ENCODE results near the gene RIC1.
"Not testable (repeated sequence)": the region's sequence is repeated elsewhere in the genome, so short reads cannot be mapped to it uniquely, and the experiment has no call there.

The RIC1 gene

DNA sequence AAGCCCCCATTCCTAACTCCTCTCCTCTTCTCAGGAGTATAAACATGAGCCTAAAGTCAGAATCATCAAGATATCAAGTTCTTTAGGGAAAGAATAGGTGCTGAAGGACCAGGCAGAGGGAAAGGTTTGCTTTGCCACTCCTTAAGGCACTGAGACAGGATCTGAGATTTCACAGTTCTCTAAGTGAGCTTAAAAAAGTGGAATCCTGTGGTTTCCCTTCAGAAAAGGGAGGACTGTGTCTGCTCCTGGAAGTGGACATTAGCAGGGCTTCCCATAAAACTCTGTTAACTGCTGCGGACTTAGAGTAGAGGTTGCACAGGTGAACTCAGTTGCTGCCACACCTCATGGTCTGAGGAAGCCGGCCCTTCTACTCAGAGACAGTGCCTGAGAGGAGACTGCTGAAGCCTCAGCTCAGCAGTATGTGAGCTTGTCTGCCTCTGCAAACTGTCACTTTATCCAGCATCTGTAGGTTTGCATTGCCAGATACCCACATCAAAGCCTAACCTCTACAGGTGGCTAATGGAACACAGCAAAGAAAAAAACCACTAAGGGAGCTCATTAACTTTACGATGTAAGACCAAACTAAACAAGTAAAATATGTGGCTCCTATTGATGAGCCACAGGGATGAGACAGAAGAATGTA is 42.9 kb downstream of the RIC1 start:
- no peak for DNase-seq

DNA sequence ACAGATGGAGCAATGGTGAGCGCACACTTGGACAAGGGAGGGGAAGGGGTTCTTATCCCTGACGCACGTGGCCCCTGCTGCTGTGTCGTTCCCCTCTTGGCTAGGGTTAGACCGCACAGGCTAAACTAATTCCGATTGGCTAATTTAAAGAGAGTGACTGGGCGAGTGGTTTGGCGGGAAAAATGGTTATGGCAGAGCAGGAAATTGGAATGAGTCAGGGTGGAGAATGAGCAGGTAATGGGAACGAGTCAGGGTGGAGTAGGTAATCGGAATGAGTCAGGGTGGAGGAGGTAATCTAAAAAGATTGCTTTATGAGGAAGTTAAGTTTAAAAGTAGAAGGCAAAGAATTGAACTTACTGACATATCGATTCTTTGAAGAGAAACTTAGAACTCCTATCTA is 46.1 kb downstream of the RIC1 start:
- not testable (repeated sequence) for DNase-seq

DNA sequence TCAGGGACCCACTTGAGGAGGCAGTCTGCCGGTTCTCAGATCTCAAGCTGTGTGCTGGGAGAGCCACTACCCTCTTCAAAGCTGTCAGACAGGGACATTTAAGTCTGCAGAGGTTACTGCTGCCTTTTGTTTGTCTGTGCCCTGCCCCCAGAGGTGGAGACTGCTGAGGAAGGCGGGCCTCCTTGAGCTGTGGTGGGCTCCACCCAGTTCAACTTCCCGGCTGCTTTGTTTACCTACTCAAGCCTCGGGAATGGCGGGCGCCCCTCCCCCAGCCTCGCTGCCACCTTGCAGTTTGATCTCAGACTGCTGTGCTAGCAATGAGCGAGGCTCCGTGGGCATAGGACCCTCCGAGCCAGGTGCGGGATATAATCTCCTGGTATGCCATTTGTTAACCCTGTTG is 54.7 kb downstream of the RIC1 start:
- not testable (repeated sequence) for DNase-seq

DNA sequence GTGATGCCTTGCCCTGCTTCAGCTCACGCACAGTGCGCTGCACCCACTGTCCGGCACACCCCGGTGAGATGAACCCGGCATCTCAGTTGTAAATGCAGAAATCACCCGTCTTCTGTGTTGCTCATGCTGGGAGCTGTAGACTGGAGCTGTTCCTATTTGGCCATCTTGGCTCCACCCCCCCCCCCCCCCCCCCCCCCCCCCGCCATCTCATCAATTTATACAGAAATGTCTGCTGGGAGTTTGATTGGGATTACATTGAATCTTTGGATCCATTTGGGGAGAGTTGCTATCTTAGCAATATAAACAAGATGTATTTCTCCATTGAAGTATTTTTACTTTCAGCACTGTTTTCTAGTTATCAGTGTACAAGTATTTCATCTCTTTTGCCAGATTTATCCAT is 55.2 kb downstream of the RIC1 start:
- no peak for DNase-seq

DNA sequence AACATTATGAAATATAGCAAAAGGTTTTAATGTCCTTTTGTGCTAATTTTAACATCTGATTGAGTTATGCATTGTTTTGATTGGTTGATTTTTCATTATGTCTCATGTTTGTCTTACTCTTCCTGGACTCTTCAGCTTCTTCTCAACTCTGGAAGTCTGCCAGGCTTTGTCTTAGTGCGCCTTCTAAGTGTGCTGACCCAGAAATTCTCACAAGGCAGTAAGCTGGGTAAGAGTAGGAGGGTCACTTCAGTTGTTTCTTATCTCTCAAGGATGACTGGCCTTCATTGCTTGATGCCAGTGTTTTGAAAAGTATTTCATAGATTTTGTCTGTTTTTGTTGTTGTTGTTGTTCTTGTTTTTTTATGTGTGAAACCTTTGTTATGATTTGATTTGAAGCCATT is 59.2 kb downstream of the RIC1 start:
- DNase-seq = no peak

DNA sequence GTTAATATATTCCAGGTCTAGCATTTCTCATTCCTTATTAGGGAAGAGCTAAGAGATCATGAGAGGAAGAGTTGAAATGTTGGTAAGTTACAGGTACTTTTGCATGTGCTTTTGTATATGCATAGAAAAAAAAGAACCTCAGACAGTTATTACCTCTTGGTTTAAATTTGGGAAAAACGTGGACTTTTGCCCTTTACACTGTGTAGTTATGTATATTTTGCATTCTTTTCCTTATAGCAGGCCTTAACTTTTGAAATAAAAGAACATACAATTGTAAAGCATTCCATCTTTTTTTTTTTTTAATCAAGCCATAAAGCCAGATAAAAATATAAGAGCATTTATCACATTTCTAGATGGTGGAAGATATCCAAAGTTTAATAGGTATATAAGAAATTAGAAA is 61.4 kb downstream of the RIC1 start:
- no peak for DNase-seq

DNA sequence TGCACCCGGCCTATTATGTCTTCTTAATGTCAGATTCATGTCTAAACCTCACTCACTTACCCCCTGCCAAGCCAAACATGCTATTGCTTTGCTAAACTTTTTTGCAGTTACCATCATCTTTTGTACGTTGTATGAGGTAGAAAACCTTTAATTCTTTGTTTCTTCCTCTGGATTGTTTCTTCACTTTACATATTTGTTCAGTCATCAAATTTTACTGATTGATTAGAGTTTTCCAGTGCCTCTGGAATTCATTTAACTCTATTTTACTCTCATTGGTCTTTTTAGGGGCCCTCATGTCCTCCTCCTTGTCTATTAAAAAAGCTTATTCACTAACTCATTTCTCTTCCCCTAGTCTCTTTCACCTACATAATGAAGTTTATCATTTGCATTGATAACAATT is 67.0 kb downstream of the RIC1 start:
- DNase-seq = no peak

DNA sequence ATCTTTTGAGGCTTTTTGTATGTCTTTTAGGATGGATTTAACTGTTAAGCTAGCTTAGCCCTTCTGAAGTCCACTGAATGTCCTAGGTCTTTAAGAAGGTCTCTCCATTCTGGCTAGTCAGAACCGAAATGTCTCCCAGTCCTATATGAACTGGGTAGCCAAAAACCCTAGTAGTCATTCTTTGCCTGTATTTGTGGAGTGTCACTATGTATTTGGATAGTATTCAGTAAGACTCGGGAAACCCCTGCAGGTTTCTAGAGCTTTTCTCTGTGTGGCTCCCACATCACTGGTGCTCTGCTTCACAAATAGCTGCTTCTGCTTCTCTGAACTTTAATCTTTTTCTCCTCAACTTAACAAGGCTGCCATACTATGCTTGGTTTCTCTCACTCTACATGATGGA is 68.0 kb downstream of the RIC1 start:
- DNase-seq = no peak

DNA sequence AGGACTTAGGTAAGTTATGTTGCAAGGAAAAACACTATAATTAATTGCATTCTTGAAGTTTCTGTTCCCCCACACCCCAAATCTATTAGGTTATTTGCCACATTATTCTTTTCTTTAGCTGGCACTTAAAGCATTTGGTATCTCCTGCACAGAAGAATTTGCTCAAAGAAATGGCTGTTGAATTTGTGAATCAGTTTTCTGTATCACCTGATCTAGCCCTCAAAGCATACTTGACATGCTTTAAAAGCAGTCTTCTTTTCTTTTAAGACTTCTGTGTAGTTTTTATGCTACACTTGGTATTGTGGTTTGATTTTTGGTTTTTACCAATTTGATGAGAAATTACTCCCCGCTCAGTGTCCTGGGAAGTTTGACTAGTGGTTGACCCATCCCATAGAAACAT is 69.1 kb downstream of the RIC1 start:
- no peak for DNase-seq

DNA sequence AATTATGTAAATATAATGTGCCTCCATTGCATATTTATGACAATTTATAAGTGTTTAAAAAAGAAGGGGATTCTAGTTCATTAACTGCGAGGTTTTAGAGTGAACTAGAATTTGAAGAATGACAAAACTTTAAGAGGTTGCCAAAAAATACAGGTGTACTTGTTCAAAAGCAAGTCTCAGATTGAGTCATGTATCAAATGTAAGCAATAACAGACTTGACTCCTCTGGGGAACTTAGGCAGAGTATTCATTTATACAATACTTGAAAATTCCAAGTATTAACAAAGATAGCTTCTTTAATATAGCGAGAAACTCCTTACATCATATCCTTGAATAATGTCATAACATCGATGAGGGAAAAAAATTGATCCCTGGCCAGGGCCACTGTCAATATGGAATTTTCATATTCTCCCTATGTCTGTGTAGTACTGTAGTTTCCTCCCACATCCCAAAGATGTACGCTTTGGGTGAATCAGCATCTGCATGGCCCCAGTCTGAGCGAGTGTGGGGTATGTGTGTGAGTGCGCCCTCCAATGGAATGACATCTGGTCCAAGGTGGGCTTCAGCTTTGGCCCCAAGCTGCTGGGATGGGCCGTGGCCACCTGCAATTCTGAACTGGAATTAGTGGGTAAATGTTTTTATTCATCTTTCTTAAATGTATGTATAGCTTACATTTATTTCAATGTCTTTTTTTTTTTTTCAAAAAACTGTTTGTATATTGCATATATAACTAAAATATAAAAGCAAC is 70.1 kb downstream of the RIC1 start:
- DNase-seq = no peak

DNA sequence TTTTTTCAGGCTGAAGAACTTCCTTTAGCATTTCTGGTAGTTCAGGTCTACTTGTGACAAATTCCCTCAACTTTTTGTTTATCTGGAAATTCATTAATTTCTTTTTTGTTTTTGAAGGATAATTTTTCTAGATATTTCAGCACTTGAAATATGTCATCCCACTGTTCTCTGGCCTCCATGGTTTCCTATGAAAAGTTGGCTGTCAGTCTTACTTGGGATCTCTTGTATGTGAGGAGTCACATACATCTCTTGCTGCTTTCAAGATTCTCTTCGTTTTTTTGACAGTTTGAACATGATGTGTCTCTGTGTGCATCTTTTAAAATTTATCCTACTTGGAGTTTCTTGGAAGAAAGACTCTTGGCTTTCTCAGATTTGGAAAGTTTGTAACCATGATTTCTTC is 79.5 kb downstream of the RIC1 start:
- no peak for DNase-seq

DNA sequence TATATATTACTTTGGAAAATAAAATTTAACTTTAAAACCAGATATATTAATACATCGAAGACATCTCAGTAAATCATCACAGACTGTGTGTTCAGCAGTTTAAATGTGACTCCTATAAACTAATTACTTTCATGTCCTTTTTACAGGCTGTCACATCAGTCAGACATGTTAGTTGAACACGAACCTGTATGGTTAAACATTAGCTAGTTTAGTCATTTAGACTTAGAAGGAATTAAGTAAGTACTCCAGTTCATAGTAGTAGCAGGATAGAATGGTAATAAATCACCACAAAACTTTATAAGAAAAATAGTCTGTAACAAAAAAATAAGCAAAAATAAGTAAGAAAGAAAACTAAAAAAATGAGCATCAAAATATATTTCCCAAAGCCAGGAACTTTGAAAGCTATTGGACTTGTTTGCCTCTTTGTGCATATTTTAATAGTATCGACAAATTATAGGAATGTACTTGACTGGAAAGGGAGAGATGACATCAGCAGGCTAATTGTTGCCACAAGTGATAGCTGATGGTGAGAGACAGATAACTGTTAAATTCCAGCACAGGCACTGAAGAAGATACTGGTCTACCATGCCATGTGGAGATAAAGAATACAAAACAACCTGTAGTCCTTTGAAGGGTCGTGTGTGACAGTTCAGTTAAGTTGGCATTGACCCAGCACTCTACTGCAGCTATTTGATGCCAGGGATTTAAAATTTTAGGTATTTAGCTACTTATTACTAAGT is 83.9 kb downstream of the RIC1 start:
- no peak for DNase-seq

DNA sequence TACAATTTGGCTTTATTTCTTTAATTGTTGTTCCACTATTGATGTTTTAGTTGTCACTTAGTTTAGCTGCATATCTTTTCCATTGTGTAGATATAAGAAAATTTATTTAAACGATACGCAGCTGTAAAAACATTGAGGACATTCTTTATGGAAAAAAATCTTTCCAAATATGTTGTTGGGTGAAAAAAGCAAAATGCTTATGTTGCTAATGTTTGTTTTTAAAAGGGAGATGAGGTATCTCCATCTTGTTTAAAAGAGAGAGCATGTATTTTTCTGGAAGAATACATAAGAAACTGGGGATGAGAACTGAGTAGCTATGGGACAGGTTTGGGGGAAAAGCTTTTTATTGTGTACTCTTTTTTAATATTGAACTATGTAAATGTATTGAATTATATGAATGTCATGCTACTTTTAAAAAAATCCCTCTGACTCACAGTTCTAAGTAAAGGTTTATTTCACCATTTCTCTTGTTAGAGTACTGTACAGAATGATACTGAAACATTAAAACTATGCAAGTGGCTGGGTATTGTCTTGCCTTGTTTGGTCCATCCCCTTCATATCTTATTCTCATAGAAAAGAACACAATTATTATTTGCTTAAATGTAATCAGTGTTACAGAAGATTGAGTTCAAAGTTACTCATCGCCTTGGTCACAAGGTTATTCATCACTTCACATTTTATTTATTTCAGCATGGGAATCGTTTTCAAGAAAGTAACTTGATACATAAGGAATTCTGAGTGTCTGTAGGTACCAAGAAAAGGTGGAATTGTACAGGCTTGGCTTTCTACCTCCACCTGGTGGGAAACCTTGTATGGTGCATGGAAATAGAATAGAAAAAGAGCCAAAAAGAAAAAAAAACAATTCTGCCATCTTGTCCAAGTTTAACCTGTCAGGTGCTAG is 85.8 kb downstream of the RIC1 start:
- peak; percentile 37 for DNase-seq

DNA sequence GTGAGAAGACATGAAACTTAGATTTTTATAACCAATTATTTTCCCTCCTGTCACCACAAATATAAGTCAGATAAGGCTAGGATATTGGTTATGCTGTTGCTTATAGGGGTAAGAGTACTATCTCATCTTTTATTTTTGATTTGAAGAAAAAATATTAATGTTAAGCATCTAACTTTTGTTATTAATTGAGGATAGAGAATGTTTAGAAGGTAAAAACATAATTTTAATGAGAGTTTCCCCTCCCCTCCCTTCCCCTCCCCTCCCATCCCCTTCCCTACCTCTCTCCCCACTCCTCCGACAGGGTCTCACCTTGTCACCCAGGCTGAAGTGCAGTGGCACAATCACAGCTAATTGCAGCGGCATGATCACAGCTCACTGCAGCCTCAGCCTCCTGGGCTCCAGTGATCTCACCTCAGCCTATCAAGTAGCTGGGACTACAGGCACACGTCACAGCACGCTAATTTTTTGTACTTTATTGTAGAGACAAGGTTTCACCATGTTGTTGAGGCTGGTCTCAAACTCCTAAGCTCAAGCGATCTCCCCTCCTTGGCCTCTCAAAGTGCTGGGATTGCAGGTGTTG is 86.7 kb downstream of the RIC1 start:
- no peak for DNase-seq

DNA sequence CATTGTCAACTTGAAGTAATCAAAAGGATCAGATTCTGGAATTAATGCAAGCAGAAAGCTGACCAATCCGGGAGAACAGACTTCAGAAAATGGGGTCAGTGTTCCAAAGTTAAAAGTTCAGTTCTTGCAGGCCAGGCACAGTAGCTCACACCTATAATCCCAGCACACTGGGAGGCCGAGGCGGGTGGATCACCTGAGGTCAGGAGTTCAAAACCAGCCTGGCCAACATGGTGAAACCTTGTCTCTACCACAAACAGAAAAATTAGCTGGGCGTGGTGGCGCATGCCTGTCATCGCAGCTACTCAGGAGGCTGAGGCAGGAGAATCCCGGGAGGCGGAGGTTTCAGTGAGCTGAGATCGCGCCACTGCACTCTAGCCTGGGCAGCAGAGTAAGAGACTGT is 88.5 kb downstream of the RIC1 start:
- not testable (repeated sequence) for DNase-seq

DNA sequence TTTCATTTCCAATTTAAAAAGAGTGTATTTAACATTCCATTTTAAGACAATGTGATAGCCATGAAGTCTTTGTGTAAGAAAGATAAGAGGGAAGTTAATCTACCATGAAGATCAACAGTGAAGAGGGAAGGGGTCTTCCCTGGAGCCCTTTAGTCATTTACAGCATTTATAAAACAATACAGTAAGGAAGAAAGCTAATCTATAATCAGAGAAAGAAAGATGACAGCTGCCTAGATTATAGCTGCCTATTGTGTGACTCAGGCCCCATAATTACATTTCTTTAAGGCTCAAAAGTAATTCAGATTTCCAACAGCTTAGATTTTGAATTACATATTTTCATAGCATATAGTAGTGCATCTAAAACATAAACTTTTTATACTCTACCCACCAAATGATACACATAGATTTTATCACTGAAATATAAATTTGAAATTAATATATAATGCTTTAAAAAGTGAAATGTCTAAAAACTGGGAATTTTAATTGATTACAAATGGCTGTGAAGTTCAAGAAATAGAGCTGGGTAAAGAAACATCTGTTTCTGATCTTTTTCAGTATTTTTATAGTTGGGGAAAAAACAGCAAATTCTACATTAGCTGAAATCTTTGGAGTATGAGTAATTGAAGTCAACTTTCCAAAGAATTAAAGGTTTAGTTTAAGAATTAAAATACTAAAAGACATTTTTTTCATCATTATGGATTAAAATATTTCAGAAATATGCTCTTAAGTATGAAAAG is 89.6 kb downstream of the RIC1 start:
- no peak for DNase-seq

DNA sequence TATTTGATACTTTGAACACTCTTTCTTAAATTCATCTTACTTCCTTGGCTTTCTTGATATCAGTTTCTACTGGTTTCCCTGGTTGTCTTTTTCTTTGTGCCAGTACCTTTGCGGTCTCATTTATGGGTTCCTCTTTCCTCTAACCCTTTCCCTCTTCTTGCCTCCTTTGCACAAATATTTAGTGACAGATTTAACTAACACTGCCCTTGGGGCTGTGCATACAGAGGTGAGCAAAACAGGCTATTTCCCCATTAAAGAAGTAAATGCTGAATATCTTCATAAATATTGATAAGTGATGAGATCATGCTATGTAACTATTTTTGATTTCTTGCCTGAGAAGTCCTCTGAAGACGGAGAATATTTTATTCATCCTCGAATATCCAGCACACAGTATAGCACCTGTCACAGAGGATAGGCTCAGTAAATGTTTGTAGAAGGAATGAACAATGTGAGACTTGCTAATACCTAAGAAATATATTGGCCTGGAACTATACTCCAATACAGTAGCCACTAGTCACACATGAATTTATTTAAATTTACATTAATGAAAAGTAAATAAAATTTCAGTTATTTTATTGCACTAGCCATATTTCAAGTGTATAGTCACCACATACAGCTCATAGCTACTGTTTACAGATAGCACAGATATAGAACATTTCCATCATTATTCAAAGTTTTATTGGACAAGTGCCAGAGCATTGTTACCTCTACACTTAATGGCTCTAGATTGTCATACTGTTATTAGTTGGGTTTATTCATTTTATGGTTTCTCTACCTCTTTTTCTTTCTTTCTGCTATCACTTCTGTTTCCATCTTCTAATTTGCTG is 90.4 kb downstream of the RIC1 start:
- DNase-seq = no peak

DNA sequence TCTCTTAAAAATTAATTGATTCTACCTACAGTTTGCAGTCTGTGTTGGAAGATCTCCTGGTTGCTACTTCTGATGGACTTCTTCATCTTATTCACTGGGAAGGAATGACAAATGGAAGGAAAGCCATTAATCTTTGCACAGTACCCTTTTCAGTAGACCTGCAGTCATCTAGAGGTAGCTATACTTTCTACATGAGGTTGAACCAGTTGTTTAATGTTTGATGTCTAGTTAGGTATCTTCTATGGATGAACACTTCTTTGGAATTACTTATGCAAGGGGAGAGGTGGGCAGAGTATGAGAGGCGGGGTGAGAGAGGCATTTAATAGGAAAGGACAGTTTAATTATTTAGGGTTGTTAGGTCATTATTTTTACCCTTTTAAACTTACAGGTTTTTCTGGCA is 91.2 kb downstream of the RIC1 start:
- DNase-seq = no peak

DNA sequence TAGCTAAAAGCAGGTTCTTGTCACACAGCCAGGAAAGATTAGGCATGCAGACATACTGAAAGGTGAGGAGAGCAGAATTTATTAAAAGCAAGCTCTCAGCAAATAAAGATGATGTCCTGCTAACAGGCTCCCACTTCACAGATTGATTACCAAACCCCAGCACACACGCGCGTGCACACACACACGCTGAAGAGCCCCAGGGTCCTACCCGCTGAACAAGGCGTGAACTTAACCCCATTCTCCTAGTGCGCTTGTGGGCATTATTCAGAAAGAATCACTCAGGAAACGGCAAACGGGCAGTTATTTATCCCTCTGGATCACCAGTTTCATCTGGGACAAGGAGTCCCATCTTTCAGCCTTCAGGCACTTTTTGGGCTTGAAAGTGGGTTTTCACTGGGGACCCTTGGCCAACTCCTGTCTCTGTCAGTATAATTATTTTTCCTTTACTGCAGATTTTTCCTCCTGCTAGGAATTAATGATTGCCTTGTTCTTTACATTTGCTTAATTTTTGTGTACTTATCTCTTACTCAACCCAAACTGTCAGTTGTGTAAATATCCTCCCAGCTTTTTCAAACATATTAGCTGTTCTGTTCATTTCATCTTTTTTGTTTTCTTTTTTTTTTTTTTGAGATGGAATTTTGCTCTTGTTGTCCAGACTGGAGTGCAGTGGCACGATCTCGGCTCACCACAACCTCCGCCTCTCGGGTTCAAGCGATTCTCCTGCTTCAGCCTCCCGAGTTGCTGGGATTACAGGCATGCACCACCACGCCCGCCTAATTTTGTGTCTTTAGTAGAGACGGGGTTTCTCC is 92.6 kb downstream of the RIC1 start:
- no peak for DNase-seq

DNA sequence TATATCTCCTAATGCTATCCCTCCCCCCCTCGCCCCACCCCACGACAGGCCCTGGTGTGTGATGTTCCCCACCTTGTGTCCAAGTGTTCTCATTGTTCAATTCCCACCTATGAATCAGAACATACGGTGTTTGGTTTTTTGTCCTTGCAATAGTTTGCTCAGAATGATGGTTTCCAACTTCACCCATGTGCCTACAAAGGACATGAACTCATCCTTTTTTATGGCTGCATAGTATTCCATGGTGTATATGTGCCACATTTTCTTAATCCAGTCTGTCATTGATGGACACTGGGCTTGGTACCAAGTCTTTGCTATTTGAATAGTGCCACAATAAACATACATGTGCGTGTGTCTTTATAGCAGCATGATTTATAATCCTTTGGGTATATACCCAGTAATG is 93.8 kb downstream of the RIC1 start:
- not testable (repeated sequence) for DNase-seq

Data from NCI-H2171 (cell line).